Natural killer cell (primary cell): ENCODE results near the gene NLK. TPM values are rescaled to one million over a fixed set of nuclear protein-coding genes. Genes with fewer than 3 reads are reported as not detected.

Experiments used
- ATAC-seq, 3 donors: fragments of 150-1000 bp in 2 of 3; fragments of 200-7000 bp in 1 of 3; cut with Tn5 transposase; 1 replicate in 1 of 3; 2 replicates in 2 of 3; pipeline ENCODE4 v1.10.0; 2021; ENCODE audit warnings: mild to moderate bottlenecking in 2 of 3, moderate library complexity in 2 of 3
- DNase-seq, 2 donors: peaks; one replicate each; pipeline versions ENCODE4 v3.0.0 to v3.0.0-alpha.2; 2013 to 2021; ENCODE audit warnings: mixed read lengths in 1 of 2
- H3K27ac ChIP-seq: one replicate; pipeline ENCODE4 v1.5.1; 2013; ENCODE audit warnings: mild to moderate bottlenecking, low read length
- H3K27me3 ChIP-seq: one replicate; pipeline ENCODE4 v1.6.1; 2013; ENCODE audit warnings: low read length; ENCODE audit not compliant: control insufficient read depth, insufficient read depth
- H3K36me3 ChIP-seq: one replicate; pipeline ENCODE4 v1.6.1; 2013; ENCODE audit warnings: low read length; ENCODE audit not compliant: control insufficient read depth, insufficient read depth
- H3K4me1 ChIP-seq: one replicate; pipeline ENCODE4 v1.6.1; 2013; ENCODE audit warnings: low read length; ENCODE audit not compliant: control insufficient read depth, insufficient read depth
- H3K4me3 ChIP-seq: one replicate; pipeline ENCODE4 v1.5.1; 2013; ENCODE audit warnings: low read length
- H3K9me3 ChIP-seq: one replicate; pipeline ENCODE4 v1.6.1; 2013; ENCODE audit warnings: low read length; ENCODE audit not compliant: control insufficient read depth, insufficient read depth
- H3K27ac Mint-ChIP-seq, 2 donors: one replicate each; pipeline ENCODE4 v1.8.0; 2022; ENCODE audit warnings: mild to moderate bottlenecking in 2 of 2, mixed read lengths in 2 of 2, moderate library complexity in 1 of 2
- H3K27me3 Mint-ChIP-seq, 2 donors: one replicate each; pipeline ENCODE4 v1.8.0; 2022; ENCODE audit warnings: low read depth in 2 of 2, mixed read lengths in 2 of 2
- H3K36me3 Mint-ChIP-seq: one replicate; pipeline ENCODE4 v1.8.0; 2022; ENCODE audit warnings: mixed read lengths
- H3K4me1 Mint-ChIP-seq, 2 donors: one replicate each; pipeline ENCODE4 v1.8.0; 2022; ENCODE audit warnings: mixed read lengths in 2 of 2
- H3K4me3 Mint-ChIP-seq: one replicate; pipeline ENCODE4 v1.8.0; 2022; ENCODE audit warnings: mild to moderate bottlenecking, moderate library complexity, mixed read lengths
- H3K9me3 Mint-ChIP-seq, 2 donors: one replicate each; pipeline ENCODE4 v1.8.0; 2022; ENCODE audit warnings: mixed read lengths in 2 of 2
- WGBS: methylation state at CpG from one replicate; pipeline ENCODE4 v1.1.7; 2013; ENCODE audit warnings: missing lambda C conversion rate; ENCODE audit not compliant: insufficient coverage; 5-methylcytosine and 5-hydroxymethylcytosine counted together
- intact Hi-C: fragments of 100-400 bp; cut with micrococcal nuclease; formaldehyde crosslinking; loops from one replicate; pipeline ENCODE4 v1.14.2; 2022
- total RNA-seq, 4 donors: library from RNA; stranded (reverse); fragments of 120-200 nt in 1 of 4; gene quantifications; one replicate each; pipeline versions ENCODE4 v1.2.3 to v1.2.4, GENCODE V29; 2013 to 2022
- TF ChIP-seq, protein P1 (sequence below): fragments of 200-600 bp; IDR thresholded peaks from one replicate; pipeline ENCODE4 v1.8.0; 2022; ENCODE audit warnings: antibody characterized with exemption

Gene NLK
- total RNA-seq, 3 donors from 2014 or later (not counting 1 experiment from before 2014, with no cell fraction given): 18.3 to 35.6 (median 20.8) TPM

DNA sequence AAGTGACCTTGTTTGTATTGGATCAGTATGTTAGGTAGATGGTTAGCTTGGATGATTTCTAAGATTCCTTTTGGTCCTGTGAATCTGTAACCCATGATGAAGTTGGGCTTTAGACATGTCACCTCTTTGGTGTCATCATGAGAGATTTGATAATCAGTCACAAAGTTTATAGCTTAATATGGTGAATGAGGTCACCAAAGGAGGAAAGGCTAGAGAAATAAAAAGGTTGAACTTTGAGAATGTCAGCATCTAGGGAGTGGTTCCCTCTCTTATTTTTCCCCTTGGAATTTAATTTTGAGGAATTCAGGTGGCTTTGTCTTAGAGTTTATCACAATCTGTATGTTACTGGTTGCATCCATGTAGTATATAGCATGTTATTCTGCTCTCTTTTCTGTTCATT lies 45.3 kb downstream of the NLK start:
- Histone ChIP-seq H3K4me3 (no peak overlapping the region), H3K4me1 (no peaks in the 10 kb centered on the region), H3K27ac (no peak overlapping the region), H3K36me3 (no peaks in the 10 kb centered on the region), H3K9me3 (no peaks in the 10 kb centered on the region), H3K27me3 (no peaks in the 10 kb centered on the region)
- H3K36me3 Mint-ChIP-seq: no peaks in the 10 kb centered on the region
- DNase-seq: no peak
- H3K4me1 Mint-ChIP-seq: peaks cover 37 to 50% of the 10 kb centered on the region in 2 donors
- no peaks in the 10 kb centered on the region for H3K9me3 Mint-ChIP-seq
- TF ChIP-seq, protein P1, sequence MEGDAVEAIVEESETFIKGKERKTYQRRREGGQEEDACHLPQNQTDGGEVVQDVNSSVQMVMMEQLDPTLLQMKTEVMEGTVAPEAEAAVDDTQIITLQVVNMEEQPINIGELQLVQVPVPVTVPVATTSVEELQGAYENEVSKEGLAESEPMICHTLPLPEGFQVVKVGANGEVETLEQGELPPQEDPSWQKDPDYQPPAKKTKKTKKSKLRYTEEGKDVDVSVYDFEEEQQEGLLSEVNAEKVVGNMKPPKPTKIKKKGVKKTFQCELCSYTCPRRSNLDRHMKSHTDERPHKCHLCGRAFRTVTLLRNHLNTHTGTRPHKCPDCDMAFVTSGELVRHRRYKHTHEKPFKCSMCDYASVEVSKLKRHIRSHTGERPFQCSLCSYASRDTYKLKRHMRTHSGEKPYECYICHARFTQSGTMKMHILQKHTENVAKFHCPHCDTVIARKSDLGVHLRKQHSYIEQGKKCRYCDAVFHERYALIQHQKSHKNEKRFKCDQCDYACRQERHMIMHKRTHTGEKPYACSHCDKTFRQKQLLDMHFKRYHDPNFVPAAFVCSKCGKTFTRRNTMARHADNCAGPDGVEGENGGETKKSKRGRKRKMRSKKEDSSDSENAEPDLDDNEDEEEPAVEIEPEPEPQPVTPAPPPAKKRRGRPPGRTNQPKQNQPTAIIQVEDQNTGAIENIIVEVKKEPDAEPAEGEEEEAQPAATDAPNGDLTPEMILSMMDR: no peak
- no peak overlapping the region for H3K4me3 Mint-ChIP-seq
- no peak overlapping the region for H3K27ac Mint-ChIP-seq
- no peak for ATAC-seq
- no peaks in the 10 kb centered on the region for H3K27me3 Mint-ChIP-seq
- intact Hi-C loops: no loop called here

DNA sequence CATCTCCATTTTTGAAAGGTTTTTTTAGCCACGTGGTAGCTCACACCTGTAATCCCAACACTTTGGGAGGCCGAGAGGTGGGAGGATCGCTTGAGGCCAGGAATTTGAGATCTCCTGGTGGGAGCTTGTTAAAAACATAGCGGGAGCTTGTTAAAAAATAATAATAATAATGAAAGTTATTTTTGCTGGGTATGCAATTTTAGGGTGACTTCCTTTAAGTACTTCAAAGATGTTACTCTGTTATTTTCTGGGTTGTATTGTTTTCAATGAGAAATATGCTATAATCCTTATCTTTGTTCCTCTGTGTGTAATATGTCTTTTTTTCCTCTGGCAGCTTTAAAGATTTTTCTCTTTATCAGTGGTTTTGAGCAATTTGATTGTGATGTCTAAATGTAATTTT lies 48.1 kb downstream of the NLK start:
- Histone ChIP-seq H3K9me3 (no peaks in the 10 kb centered on the region), H3K4me1 (no peaks in the 10 kb centered on the region), H3K4me3 (no peak overlapping the region), H3K36me3 (no peaks in the 10 kb centered on the region), H3K27ac (no peak overlapping the region), H3K27me3 (no peaks in the 10 kb centered on the region)
- TF ChIP-seq, protein P1: no peak
- intact Hi-C loops: no loop called here
- ATAC-seq: no peak
- Mint-ChIP-seq H3K9me3 (no peaks in the 10 kb centered on the region), H3K36me3 (no peaks in the 10 kb centered on the region), H3K4me3 (no peak overlapping the region), H3K27me3 (no peaks in the 10 kb centered on the region), H3K4me1 (peaks cover 21 to 30% of the 10 kb centered on the region in 2 donors), H3K27ac (no peak overlapping the region)
- 97% methylated on average over 3 of the region's 4 CpGs for WGBS
- no peak for DNase-seq

DNA sequence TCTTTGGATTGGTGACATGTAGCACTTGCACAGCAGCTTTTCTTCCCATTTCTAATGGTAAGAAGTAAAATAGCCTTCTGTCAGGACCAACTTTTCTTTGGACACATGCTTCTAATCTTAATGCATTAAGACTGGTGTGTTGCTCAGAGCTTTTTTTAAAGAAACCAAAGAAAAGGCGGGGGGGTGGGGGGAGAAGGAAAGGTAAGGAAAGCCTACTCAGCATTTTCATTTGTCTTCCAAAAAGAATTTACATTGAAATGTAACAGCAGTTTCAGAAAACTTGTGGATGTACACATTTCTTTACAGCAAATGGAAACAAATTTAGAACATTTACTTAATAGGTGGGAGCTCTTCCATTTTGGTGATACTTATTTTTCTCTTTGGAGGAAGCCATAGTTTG lies 49.6 kb downstream of the NLK start:
- Mint-ChIP-seq H3K4me1 (peaks cover 21 to 23% of the 10 kb centered on the region in 2 donors), H3K27me3 (no peaks in the 10 kb centered on the region), H3K36me3 (no peaks in the 10 kb centered on the region), H3K4me3 (no peak overlapping the region), H3K9me3 (no peaks in the 10 kb centered on the region), H3K27ac (no peak overlapping the region)
- Histone ChIP-seq H3K4me3 (no peak overlapping the region), H3K27ac (no peak overlapping the region), H3K27me3 (no peaks in the 10 kb centered on the region), H3K9me3 (no peaks in the 10 kb centered on the region), H3K36me3 (no peaks in the 10 kb centered on the region), H3K4me1 (no peaks in the 10 kb centered on the region)
- WGBS: no CpG with 5 or more reads among the region's 1 CpG
- intact Hi-C loops: no loop called here
- TF ChIP-seq, protein P1: no peak
- ATAC-seq: no peak
- no peak for DNase-seq

DNA sequence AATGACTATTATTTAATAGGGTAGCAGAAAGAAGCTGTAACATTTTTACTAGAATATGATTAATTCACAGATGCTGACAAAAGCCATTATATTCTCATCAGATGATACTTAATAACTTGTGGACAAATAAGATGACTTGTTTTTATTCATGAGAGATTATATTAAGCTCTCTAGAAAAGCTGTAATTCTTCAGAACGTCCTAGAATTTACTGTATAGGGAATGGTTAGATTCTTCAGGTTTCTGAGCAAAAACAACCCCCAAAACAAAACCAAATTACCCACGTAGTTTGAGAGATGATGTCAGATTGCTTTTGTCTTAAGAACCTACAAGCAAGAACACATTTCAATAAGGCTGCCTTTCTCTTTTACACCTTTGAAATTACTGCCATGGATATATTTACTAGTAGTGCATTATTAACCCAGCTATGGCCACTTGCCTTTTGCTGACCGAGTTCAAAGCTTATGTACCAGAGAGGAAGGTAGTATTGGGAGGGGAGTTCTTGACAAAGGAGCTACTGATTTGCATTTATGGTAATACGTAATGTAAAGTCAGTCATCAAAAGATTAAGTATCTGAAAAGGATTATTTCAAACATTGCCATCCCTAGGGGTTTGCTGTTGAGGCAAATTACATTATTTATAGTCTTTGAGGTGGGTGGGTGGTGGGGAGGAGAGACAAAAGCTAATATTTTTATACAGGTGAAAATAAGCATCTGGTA lies 51.7 kb downstream of the NLK start:
- intact Hi-C loops: no loop called here
- WGBS: 96% methylated on average over 2 of the region's 4 CpGs
- Histone ChIP-seq H3K36me3 (no peaks in the 10 kb centered on the region), H3K9me3 (no peaks in the 10 kb centered on the region), H3K27me3 (no peaks in the 10 kb centered on the region), H3K4me3 (no peak overlapping the region), H3K4me1 (no peaks in the 10 kb centered on the region), H3K27ac (no peak overlapping the region)
- no peak for DNase-seq
- Mint-ChIP-seq H3K4me3 (no peak overlapping the region), H3K9me3 (no peaks in the 10 kb centered on the region), H3K4me1 (peaks cover 12 to 21% of the 10 kb centered on the region in 2 donors), H3K36me3 (no peaks in the 10 kb centered on the region), H3K27ac (no peak overlapping the region), H3K27me3 (no peaks in the 10 kb centered on the region)
- ATAC-seq: no peak
- TF ChIP-seq, protein P1: no peak
